GM23338 (cell line): ENCODE measurements around the gene TRAPPC4. TPM values are rescaled to one million over a fixed set of nuclear protein-coding genes. Genes with fewer than 3 reads are reported as not detected.
A peak's percentile ranks its signal among the peaks of the same experiment; 100 is the strongest.

Experiments
- ATAC-seq: fragments of 200-7000 bp; cut with Tn5 transposase; 3 replicates; pipeline ENCODE4 v1.9.1; 2020
- DNase-seq: peaks from one replicate; pipeline ENCODE4 v3.0.0-alpha.2; 2015; ENCODE audit warnings: low spot score
- H2AFZ ChIP-seq: fragments of 200-600 bp; sonication (generic); 2 replicates; pipeline ENCODE4 v1.8.0; 2016; ENCODE audit warnings: antibody characterized with exemption, mild to moderate bottlenecking, moderate library complexity
- H3F3A ChIP-seq: fragments of 200-600 bp; sonication (generic); replicated peaks from 2 replicates; pipeline ENCODE4 v1.8.0; 2017; ENCODE audit warnings: antibody characterized with exemption, mixed run types, low read depth
- H3K27ac ChIP-seq: fragments of 200-600 bp; sonication (generic); 2 replicates; pipeline ENCODE4 v1.6.1; 2016; ENCODE audit warnings: low read depth
- H3K27me3 ChIP-seq: fragments of 200-600 bp; sonication (generic); 2 replicates; pipeline ENCODE4 v1.8.0; 2016; ENCODE audit warnings: mild to moderate bottlenecking, mixed run types, moderate library complexity; ENCODE audit not compliant: insufficient read depth
- H3K36me3 ChIP-seq: fragments of 200-600 bp; sonication (generic); 2 replicates; pipeline ENCODE4 v1.8.0; 2016; ENCODE audit warnings: mild to moderate bottlenecking; ENCODE audit not compliant: insufficient read depth
- H3K4me1 ChIP-seq: fragments of 200-600 bp; sonication (generic); 2 replicates; pipeline ENCODE4 v1.8.0; 2016; ENCODE audit warnings: mild to moderate bottlenecking, moderate library complexity; ENCODE audit not compliant: insufficient read depth
- H3K4me2 ChIP-seq: fragments of 200-600 bp; sonication (generic); 2 replicates; pipeline ENCODE4 v1.7.1; 2017; ENCODE audit warnings: mixed run types
- H3K4me3 ChIP-seq: fragments of 200-600 bp; sonication (generic); 2 replicates; pipeline ENCODE4 v1.6.1; 2016; ENCODE audit warnings: mixed run types
- H3K79me2 ChIP-seq: fragments of 200-600 bp; sonication (generic); replicated peaks from 2 replicates; pipeline ENCODE4 v1.8.0; 2017; ENCODE audit warnings: mild to moderate bottlenecking; ENCODE audit not compliant: insufficient read depth
- H3K9me2 ChIP-seq: fragments of 200-600 bp; sonication (generic); 2 replicates; pipeline ENCODE4 v1.8.0; 2017; ENCODE audit not compliant: insufficient read depth
- H4K20me1 ChIP-seq: fragments of 200-600 bp; sonication (generic); replicated peaks from 2 replicates; pipeline ENCODE4 v1.8.0; 2017; ENCODE audit warnings: mild to moderate bottlenecking; ENCODE audit not compliant: insufficient read depth
- H3K27ac Mint-ChIP-seq: 2 replicates; pipeline ENCODE4 v1.8.0; 2020; ENCODE audit warnings: inconsistent platforms, mild to moderate bottlenecking, moderate library complexity, mixed read lengths
- H3K27me3 Mint-ChIP-seq: 3 replicates; pipeline ENCODE4 v1.8.0; 2022; ENCODE audit warnings: low read depth, mild to moderate bottlenecking, moderate library complexity, mixed read lengths, inconsistent platforms; ENCODE audit not compliant: insufficient read depth, poor library complexity
- H3K36me3 Mint-ChIP-seq: 3 replicates; pipeline ENCODE4 v1.8.0; 2021; ENCODE audit warnings: low read depth, mild to moderate bottlenecking, inconsistent platforms, moderate library complexity, mixed read lengths
- H3K4me1 Mint-ChIP-seq: 3 replicates; pipeline ENCODE4 v1.8.0; 2020; ENCODE audit warnings: mild to moderate bottlenecking, inconsistent platforms, mixed read lengths
- H3K4me3 Mint-ChIP-seq: 3 replicates; pipeline ENCODE4 v1.8.0; 2021; ENCODE audit warnings: moderate library complexity, mild to moderate bottlenecking, inconsistent platforms, mixed read lengths
- H3K9me3 Mint-ChIP-seq: 3 replicates; pipeline ENCODE4 v1.8.0; 2020; ENCODE audit warnings: moderate library complexity, mild to moderate bottlenecking, inconsistent platforms, mixed read lengths
- CREB1 ChIP-seq: fragments of 250-450 bp; sonication (Bioruptor Pico); IDR thresholded peaks from 2 replicates; pipeline ENCODE4 v1.5.0; 2020; ENCODE audit warnings: low read depth, mild to moderate bottlenecking, moderate library complexity
- EZH2 ChIP-seq: fragments of 200-600 bp; sonication (generic); IDR thresholded peaks from one replicate; pipeline ENCODE4 v1.8.0; 2017; ENCODE audit warnings: antibody characterized with exemption, mild to moderate bottlenecking, low read depth; ENCODE audit not compliant: unreplicated experiment
- EZH2phosphoT487 ChIP-seq: fragments of 200-600 bp; sonication (generic); IDR thresholded peaks from one replicate; pipeline ENCODE4 v1.8.1; 2018; ENCODE audit warnings: antibody characterized with exemption; ENCODE audit not compliant: unreplicated experiment
- JUNB ChIP-seq: IDR thresholded peaks from one replicate; pipeline ENCODE4 v1.6.1; 2016; ENCODE audit warnings: antibody characterized with exemption; ENCODE audit not compliant: unreplicated experiment
- NANOG ChIP-seq: IDR thresholded peaks from 2 replicates; pipeline ENCODE4 v1.6.1; 2016; ENCODE audit warnings: antibody characterized with exemption, borderline replicate concordance
- POLR2AphosphoS5 ChIP-seq: IDR thresholded peaks from 2 replicates; pipeline ENCODE4 v1.6.1; 2016; ENCODE audit warnings: antibody characterized with exemption, low read depth
- REST ChIP-seq: IDR thresholded peaks from one replicate; pipeline ENCODE4 v1.6.1; 2018; ENCODE audit warnings: antibody characterized with exemption; ENCODE audit not compliant: unreplicated experiment
- STAT1 ChIP-seq: IDR thresholded peaks from one replicate; pipeline ENCODE4 v1.6.1; 2016; ENCODE audit warnings: antibody characterized with exemption; ENCODE audit not compliant: unreplicated experiment
- ZNF114 ChIP-seq: fragments of 250-450 bp; sonication (Bioruptor Pico); IDR thresholded peaks from 2 replicates; pipeline ENCODE4 v1.5.0; 2020; ENCODE audit warnings: mild to moderate bottlenecking, moderate library complexity
- ZNF331 ChIP-seq: fragments of 250-450 bp; sonication (Bioruptor Pico); IDR thresholded peaks from 2 replicates; pipeline ENCODE4 v1.5.0; 2020; ENCODE audit warnings: low read depth, mild to moderate bottlenecking, moderate library complexity
- ZNF462 ChIP-seq: fragments of 250-450 bp; sonication (Bioruptor Pico); IDR thresholded peaks from 2 replicates; pipeline ENCODE4 v1.5.0; 2020; ENCODE audit warnings: mild to moderate bottlenecking, moderate library complexity
- polyA plus RNA-seq: library from polyadenylated mRNA; unstranded; fragments of >200 nt; fragmentation: Nextera tagmentation; extraction: Ambion mirVana; gene quantifications from 2 replicates; pipeline ENCODE4 v1.2.1, GENCODE V29; 2016
- total RNA-seq: library from RNA; depleted of rRNA; stranded (reverse); fragments of >200 nt; shearing (Covaris generic); gene quantifications from 2 replicates; pipeline ENCODE4 v1.2.3, GENCODE V29; 2014
- TF ChIP-seq, protein P1 (sequence below): IDR thresholded peaks from 2 replicates; pipeline ENCODE4 v1.6.1; 2016; ENCODE audit warnings: antibody characterized with exemption
- TF ChIP-seq, protein P2 (sequence below), 2 experiments: fragments of 200-600 bp in 1 of 2; sonication (generic) in 1 of 2; conservative IDR thresholded peaks; 2 replicates each; pipeline versions ENCODE4 v1.5.1 to v1.6.1; 2016 to 2017; ENCODE audit warnings: antibody characterized with exemption in 2 of 2, low read depth in 2 of 2, mild to moderate bottlenecking in 2 of 2, moderate library complexity in 1 of 2

Gene TRAPPC4
- total and polyA plus RNA-seq, 2 experiments from 2014 or later, result 79.9 to 142 TPM

DNA sequence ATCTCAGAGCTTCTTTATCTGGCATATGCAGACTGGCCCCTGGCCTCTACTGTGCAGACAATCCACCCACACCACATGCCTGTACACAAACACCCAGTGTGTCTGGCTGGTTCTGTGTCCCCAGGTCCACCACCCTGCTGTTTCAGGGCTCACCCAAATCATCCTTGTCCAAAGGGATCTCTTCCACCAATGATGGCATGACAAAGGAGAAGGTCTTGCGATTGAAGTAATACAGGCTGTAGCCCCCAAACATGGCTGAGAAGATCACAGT lies 10.4 kb downstream of the TRAPPC4 start:
- TF ChIP-seq REST (no peak), NANOG (no peak), EZH2 (no peak), STAT1 (no peak), CREB1 (CRISPR knock-in tag) (no peak), EZH2phosphoT487 (no peak), POLR2AphosphoS5 (no peak), JUNB (no peak), ZNF331 (CRISPR knock-in tag) (no peak), ZNF114 (CRISPR knock-in tag) (no peak), ZNF462 (no peak)
- TF ChIP-seq, protein P1, sequence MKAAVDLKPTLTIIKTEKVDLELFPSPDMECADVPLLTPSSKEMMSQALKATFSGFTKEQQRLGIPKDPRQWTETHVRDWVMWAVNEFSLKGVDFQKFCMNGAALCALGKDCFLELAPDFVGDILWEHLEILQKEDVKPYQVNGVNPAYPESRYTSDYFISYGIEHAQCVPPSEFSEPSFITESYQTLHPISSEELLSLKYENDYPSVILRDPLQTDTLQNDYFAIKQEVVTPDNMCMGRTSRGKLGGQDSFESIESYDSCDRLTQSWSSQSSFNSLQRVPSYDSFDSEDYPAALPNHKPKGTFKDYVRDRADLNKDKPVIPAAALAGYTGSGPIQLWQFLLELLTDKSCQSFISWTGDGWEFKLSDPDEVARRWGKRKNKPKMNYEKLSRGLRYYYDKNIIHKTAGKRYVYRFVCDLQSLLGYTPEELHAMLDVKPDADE, result no peak
- TF ChIP-seq, protein P2, sequence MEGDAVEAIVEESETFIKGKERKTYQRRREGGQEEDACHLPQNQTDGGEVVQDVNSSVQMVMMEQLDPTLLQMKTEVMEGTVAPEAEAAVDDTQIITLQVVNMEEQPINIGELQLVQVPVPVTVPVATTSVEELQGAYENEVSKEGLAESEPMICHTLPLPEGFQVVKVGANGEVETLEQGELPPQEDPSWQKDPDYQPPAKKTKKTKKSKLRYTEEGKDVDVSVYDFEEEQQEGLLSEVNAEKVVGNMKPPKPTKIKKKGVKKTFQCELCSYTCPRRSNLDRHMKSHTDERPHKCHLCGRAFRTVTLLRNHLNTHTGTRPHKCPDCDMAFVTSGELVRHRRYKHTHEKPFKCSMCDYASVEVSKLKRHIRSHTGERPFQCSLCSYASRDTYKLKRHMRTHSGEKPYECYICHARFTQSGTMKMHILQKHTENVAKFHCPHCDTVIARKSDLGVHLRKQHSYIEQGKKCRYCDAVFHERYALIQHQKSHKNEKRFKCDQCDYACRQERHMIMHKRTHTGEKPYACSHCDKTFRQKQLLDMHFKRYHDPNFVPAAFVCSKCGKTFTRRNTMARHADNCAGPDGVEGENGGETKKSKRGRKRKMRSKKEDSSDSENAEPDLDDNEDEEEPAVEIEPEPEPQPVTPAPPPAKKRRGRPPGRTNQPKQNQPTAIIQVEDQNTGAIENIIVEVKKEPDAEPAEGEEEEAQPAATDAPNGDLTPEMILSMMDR (conservative IDR thresholded peaks at IDR 0.05; ENCODE audit: low read depth in 2 of 2), result no peak

More for the DNA sequence above, 10.4 kb downstream of the TRAPPC4 start:
- Histone ChIP-seq H3F3A (peaks cover 31% of the 10 kb centered on the region), H4K20me1 (peaks cover 7% of the 10 kb centered on the region), H3K27ac (no peak overlapping the region), H3K27me3 (no peaks in the 10 kb centered on the region), H3K9me2 (no peaks in the 10 kb centered on the region), H3K4me2 (peak overlapping the region; percentile 98), H3K79me2 (peaks cover 8% of the 10 kb centered on the region), H3K4me3 (peak overlapping the region; percentile 91; the same call in 1 of the 2 replicates), H3K4me1 (peaks cover 14% of the 10 kb centered on the region), H3K36me3 (peaks cover 6% of the 10 kb centered on the region), H2AFZ (no peak overlapping the region)
- H3K4me1 Mint-ChIP-seq, result peaks cover 31% of the 10 kb centered on the region
- no peaks in the 10 kb centered on the region; the same call in 2 of the 3 replicates for H3K9me3 Mint-ChIP-seq
- peaks cover 45% of the 10 kb centered on the region for H3K36me3 Mint-ChIP-seq
- peaks cover 27% of the 10 kb centered on the region for H3K27me3 Mint-ChIP-seq
- no peak for DNase-seq
- H3K27ac Mint-ChIP-seq, result peak overlapping the region; percentile 46
- no peak for ATAC-seq
- H3K4me3 Mint-ChIP-seq, result peak overlapping the region; percentile 76
